Measurements from ENCODE around the gene KLHL29.

- no peak for TF ChIP-seq CTCF (conservative IDR thresholded peaks at IDR 0.05)
- no peak for TF ChIP-seq ZFX (IDR thresholded peaks at IDR 0.05)
These were observed 51.5 kb downstream of the KLHL29 start for GRCh38 chr2:23436346-23437098.
